GM21390 (cell line): Measurements from ENCODE around the gene SSUH2.
"Not testable (repeated sequence)": the region's sequence is repeated elsewhere in the genome, so short reads cannot be mapped to it uniquely, and the experiment has no call there.

Experiments
- ATAC-seq: cut with Tn5 transposase; IDR thresholded peaks from one replicate; pipeline ENCODE4 v1.9.1; 2021; ENCODE audit not compliant: unreplicated experiment

SSUH2 gene

GRCh38 chr3:8660175-8661118 lies 15.8 kb upstream of the SSUH2 start:
- no peak for ATAC-seq

GRCh38 chr3:8659242-8659641 lies 14.6 kb upstream of the SSUH2 start:
- no peak for ATAC-seq

GRCh38 chr3:8658306-8659212 lies 14.0 kb upstream of the SSUH2 start:
- peak; percentile 86 for ATAC-seq

- peak; percentile 34 for ATAC-seq
Observed at GRCh38 chr3:8657804-8658305, 13.3 kb upstream of the SSUH2 start.

DNA sequence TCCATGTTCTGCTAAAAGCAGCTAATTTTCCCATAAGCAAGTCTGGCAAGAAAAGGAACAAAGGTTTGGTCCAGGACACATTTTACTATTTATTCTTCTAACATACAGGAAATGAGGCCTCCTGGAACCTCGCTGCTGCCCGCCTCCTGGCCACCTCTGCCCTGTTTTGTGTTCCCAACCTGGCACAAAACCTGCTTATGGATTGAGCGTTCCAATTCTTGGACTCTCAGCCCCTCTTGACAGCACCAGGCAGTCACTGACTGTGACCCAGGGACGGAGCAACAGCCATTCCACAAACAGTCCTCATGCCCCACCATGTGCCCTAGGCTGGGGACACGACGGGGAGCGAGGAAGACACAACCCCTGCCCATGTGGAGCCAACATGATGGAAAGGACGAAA lies 11.6 kb upstream of the SSUH2 start:
- ATAC-seq, result no peak

- no peak for ATAC-seq
Observed at GRCh38 chr3:8655387-8655835, 10.8 kb upstream of the SSUH2 start.

- not testable (repeated sequence) for ATAC-seq
Observed at GRCh38 chr3:8654572-8655329, 10.2 kb upstream of the SSUH2 start.

GRCh38 chr3:8653800-8654408 lies 9.3 kb upstream of the SSUH2 start:
- no peak for ATAC-seq

- no peak for ATAC-seq
Observed at GRCh38 chr3:8652324-8652987, 7.9 kb upstream of the SSUH2 start.

- ATAC-seq, result no peak
Observed at GRCh38 chr3:8651418-8652323, 7.1 kb upstream of the SSUH2 start.

GRCh38 chr3:8650583-8651416 lies 6.2 kb upstream of the SSUH2 start:
- ATAC-seq, result no peak

DNA sequence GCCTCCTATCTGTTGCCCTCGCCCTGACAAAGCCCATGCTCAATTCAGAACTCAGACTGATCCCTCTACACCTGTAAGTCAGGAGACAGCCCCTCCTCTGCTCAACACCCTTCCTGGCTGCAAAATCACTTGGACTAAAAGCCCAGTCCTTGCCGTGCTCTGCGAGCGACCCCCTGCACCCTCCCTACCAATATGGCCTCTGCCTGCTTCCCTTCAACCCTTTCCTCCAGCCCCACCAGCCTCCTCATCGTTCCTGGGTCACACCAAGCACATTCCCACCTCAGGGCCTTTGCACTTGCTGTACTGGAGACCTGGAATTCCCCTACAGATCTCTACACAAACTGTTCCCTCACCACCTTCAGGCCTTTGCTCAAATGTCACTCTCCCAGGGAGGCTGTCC lies 5.2 kb upstream of the SSUH2 start:
- ATAC-seq, result no peak

GRCh38 chr3:8648909-8649741 lies 4.5 kb upstream of the SSUH2 start:
- no peak for ATAC-seq

DNA sequence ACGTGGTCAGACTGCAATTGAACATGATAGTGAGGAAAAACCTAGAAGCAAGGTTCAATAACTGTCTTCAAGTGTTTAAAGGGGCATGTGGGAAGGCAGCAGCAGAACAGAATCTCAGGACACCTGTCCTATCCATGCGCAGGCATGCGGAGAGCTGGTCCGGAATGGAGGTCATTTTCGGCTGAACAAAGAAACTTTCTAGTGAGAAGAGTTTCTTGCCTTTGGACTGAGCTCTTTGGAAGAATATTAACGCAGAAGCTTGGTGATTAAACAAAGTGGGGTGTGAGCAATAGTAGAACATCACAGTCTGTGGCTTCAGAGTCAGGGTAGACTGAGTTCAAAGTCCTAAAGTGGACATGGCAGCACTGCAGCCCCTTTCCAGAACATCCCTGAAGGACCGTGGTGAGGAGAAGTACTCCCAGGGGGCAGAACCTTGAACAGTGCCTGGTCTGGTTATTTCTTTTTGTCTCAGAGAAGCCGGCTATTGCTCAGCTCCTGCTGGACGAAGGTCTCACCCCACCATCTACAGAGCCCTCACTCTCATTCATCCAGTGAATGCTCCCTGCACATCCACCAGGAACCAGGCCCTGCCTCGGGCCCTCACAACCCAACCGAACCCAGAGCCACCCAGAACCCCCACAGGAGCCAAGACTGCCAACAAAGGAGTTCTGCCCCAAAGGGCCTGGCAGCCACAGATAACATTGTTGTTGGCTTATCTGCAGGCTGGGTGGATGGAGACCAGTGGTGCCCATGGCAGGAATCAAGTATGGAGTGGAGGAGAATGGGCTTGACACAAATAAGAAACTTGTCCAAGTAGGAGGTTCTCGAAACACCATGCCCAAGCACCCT lies 2.8 kb upstream of the SSUH2 start:
- ATAC-seq, result no peak

DNA sequence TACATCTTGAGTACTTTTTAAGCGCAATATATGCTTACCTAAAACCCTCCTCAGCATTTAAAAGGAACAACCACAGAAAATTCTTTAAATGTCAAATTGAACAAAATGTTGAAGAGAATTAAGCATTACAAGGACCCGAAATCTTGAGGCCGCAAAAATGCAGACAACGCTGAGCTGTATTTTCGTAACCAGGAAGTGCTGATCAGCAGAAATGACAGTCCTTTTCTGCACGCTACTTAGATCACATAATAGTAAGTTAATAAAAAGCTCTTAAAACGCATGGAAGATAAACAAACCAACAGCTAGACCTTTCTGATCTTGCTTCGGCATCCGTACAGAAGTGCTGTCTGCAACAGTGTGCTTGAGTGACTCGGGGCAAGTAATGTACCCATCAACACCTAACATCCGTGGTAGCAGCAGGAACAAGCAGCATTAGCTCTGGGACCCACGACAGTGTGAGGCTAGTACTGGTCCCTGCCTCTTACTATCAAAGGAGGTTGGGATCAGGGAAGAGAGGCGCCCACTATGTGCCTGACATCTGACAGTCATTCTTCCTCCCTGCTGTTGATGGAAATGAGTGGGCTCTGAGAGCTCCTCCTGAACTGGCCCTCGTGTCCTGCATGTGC lies 1.8 kb upstream of the SSUH2 start:
- ATAC-seq, result no peak

- no peak for ATAC-seq
Observed at GRCh38 chr3:8645712-8646111, 1.1 kb upstream of the SSUH2 start.
